HepG2 (cell line): ENCODE data around the gene KATNB1. TPM values are rescaled to one million over a fixed set of nuclear protein-coding genes. Genes with fewer than 3 reads are reported as not detected.

Source experiments
- ATAD3A ChIP-seq: sonication (generic); formaldehyde crosslinking; IDR thresholded peaks from 2 replicates; pipeline ENCODE4 v1.4.0; 2020; ENCODE audit warnings: missing genetic modification reagents
- CREB3 ChIP-seq: sonication (generic); formaldehyde crosslinking; IDR thresholded peaks from 2 replicates; pipeline ENCODE4 v1.5.0; 2020; ENCODE audit warnings: missing genetic modification reagents
- MLLT10 ChIP-seq: sonication (generic); formaldehyde crosslinking; IDR thresholded peaks from 2 replicates; pipeline ENCODE4 v1.4.0; 2020; ENCODE audit warnings: missing genetic modification reagents
- MXD3 ChIP-seq: IDR thresholded peaks from 2 replicates; pipeline ENCODE4 v1.6.1; 2016; ENCODE audit warnings: mild to moderate bottlenecking, missing biosample characterization, missing genetic modification reagents
- MYPOP ChIP-seq: sonication (generic); formaldehyde crosslinking; IDR thresholded peaks from 2 replicates; pipeline ENCODE4 v1.8.1; 2023; ENCODE audit warnings: mild to moderate bottlenecking, moderate library complexity, missing genetic modification reagents
- NRL ChIP-seq: sonication (generic); formaldehyde crosslinking; IDR thresholded peaks from 2 replicates; pipeline ENCODE4 v1.5.0; 2020; ENCODE audit warnings: missing genetic modification reagents, mild to moderate bottlenecking, moderate library complexity, borderline replicate concordance
- PHF21A ChIP-seq: sonication (generic); formaldehyde crosslinking; IDR thresholded peaks from 2 replicates; pipeline ENCODE4 v1.5.0; 2020; ENCODE audit warnings: mild to moderate bottlenecking, missing genetic modification reagents
- POGK ChIP-seq: sonication (generic); formaldehyde crosslinking; conservative IDR thresholded peaks from 2 replicates; pipeline ENCODE4 v1.8.0; 2022; ENCODE audit warnings: mild to moderate bottlenecking, moderate library complexity, missing genetic modification reagents
- SAP130 ChIP-seq: IDR thresholded peaks from 2 replicates; pipeline ENCODE4 v1.6.1; 2016; ENCODE audit warnings: low read depth
- ZBTB33 ChIP-seq: sonication (generic); formaldehyde crosslinking; IDR thresholded peaks from 2 replicates; pipeline ENCODE4 v1.4.0; 2020; ENCODE audit warnings: missing genetic modification reagents
- ZBTB38 ChIP-seq: sonication (generic); formaldehyde crosslinking; IDR thresholded peaks from 2 replicates; pipeline ENCODE4 v1.5.1; 2020; ENCODE audit warnings: mild to moderate bottlenecking, missing genetic modification reagents
- ZNF354B ChIP-seq: sonication (generic); formaldehyde crosslinking; IDR thresholded peaks from 2 replicates; pipeline ENCODE4 v1.8.0; 2022; ENCODE audit warnings: mild to moderate bottlenecking, missing genetic modification reagents
- ZNF879 ChIP-seq: sonication (generic); formaldehyde crosslinking; IDR thresholded peaks from 2 replicates; pipeline ENCODE4 v1.8.1; 2023; ENCODE audit warnings: missing genetic modification reagents
- ZNF891 ChIP-seq: sonication (generic); formaldehyde crosslinking; IDR thresholded peaks from 2 replicates; pipeline ENCODE4 v1.5.0; 2020; ENCODE audit warnings: mild to moderate bottlenecking, missing genetic modification reagents
- ZSCAN31 ChIP-seq: sonication (generic); formaldehyde crosslinking; IDR thresholded peaks from 2 replicates; pipeline ENCODE4 v1.5.0; 2020; ENCODE audit warnings: low read depth, mild to moderate bottlenecking, missing genetic modification reagents
- polyA plus RNA-seq, 8 experiments: library from polyadenylated mRNA; depleted of rRNA in 3 of 8; stranded (reverse) in 7 of 8; unstranded in 1 of 8; fragments of >200 nt; fragmentation: Illumina TruSeq in 4 of 8; extraction: Trizol in 4 of 8; gene quantifications; 2 replicates each; pipeline versions ENCODE4 v1.2.1 to v1.2.3, GENCODE V29; 2011 to 2016; ENCODE audit warnings: low read depth in 4 of 8, missing spikeins in 1 of 8, mixed read lengths in 1 of 8; ENCODE audit not compliant: insufficient read depth in 1 of 8
- total RNA-seq, 5 experiments: library from RNA; depleted of rRNA; stranded (reverse); fragments of >200 nt; fragmentation: Illumina TruSeq; extraction: Trizol; gene quantifications; 2 replicates each; pipeline ENCODE4 v1.2.3, GENCODE V29; 2016; ENCODE audit warnings: low read depth in 1 of 5
- TF ChIP-seq, protein P1 (sequence below): IDR thresholded peaks from 2 replicates; pipeline ENCODE4 v1.6.1; 2016; ENCODE audit warnings: low read depth, borderline replicate concordance
- TF ChIP-seq, protein P2 (sequence below): IDR thresholded peaks from 2 replicates; pipeline ENCODE4 v1.6.1; 2012; ENCODE audit warnings: inconsistent platforms
- TF ChIP-seq, protein P3 (sequence below), 2 experiments: IDR thresholded peaks; 2 replicates each; pipeline ENCODE4 v1.6.1; 2011 to 2012; ENCODE audit warnings: low read length in 2 of 2, borderline replicate concordance in 1 of 2, low read depth in 1 of 2, mild to moderate bottlenecking in 1 of 2, moderate library complexity in 1 of 2

Gene KATNB1
- total and polyA plus RNA-seq, 2 of the 13 experiments (the other 11 are each of a cell fraction or from before 2014, with no cell fraction given): 31.5 to 43.5 TPM

GRCh38 chr16:57688987-57689761 lies 46.4 kb upstream of the KATNB1 start (continued):
- TF ChIP-seq ZBTB38 (CRISPR knock-in tag): 0 out of 2 replicates have a peak, but pooled peaks have one; percentile 0
- TF ChIP-seq, protein P1, sequence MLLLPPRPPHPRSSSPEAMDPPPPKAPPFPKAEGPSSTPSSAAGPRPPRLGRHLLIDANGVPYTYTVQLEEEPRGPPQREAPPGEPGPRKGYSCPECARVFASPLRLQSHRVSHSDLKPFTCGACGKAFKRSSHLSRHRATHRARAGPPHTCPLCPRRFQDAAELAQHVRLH (CRISPR knock-in tag): no peak
- TF ChIP-seq, protein P2, sequence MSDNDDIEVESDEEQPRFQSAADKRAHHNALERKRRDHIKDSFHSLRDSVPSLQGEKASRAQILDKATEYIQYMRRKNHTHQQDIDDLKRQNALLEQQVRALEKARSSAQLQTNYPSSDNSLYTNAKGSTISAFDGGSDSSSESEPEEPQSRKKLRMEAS: no peak; the same call in none of the 2 replicates
- no peak for TF ChIP-seq MXD3 (CRISPR knock-in tag)
- TF ChIP-seq ATAD3A (CRISPR knock-in tag): no peak
- TF ChIP-seq MLLT10: no peak
- no peak for TF ChIP-seq ZNF879 (CRISPR knock-in tag)
- peak; percentile 27; the same call in 1 of the 2 replicates for TF ChIP-seq SAP130 (CRISPR knock-in tag)
- no peak for TF ChIP-seq ZSCAN31 (CRISPR knock-in tag)
- no peak for TF ChIP-seq ZBTB33 (CRISPR knock-in tag)
- TF ChIP-seq, protein P3, sequence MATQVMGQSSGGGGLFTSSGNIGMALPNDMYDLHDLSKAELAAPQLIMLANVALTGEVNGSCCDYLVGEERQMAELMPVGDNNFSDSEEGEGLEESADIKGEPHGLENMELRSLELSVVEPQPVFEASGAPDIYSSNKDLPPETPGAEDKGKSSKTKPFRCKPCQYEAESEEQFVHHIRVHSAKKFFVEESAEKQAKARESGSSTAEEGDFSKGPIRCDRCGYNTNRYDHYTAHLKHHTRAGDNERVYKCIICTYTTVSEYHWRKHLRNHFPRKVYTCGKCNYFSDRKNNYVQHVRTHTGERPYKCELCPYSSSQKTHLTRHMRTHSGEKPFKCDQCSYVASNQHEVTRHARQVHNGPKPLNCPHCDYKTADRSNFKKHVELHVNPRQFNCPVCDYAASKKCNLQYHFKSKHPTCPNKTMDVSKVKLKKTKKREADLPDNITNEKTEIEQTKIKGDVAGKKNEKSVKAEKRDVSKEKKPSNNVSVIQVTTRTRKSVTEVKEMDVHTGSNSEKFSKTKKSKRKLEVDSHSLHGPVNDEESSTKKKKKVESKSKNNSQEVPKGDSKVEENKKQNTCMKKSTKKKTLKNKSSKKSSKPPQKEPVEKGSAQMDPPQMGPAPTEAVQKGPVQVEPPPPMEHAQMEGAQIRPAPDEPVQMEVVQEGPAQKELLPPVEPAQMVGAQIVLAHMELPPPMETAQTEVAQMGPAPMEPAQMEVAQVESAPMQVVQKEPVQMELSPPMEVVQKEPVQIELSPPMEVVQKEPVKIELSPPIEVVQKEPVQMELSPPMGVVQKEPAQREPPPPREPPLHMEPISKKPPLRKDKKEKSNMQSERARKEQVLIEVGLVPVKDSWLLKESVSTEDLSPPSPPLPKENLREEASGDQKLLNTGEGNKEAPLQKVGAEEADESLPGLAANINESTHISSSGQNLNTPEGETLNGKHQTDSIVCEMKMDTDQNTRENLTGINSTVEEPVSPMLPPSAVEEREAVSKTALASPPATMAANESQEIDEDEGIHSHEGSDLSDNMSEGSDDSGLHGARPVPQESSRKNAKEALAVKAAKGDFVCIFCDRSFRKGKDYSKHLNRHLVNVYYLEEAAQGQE (IDR thresholded peaks at IDR 0.05; ENCODE audit: borderline replicate concordance in 1 of 2, low read depth in 1 of 2, low read length in 2 of 2): no peak
- TF ChIP-seq NRL (CRISPR knock-in tag): 0 out of 2 replicates have a peak, but pooled peaks have one; percentile 58
- no peak for TF ChIP-seq PHF21A (CRISPR knock-in tag)
- TF ChIP-seq POGK: no peak
- TF ChIP-seq ZNF891 (CRISPR knock-in tag): peak; percentile 41; the same call in 1 of the 2 replicates
- no peak for TF ChIP-seq ZNF354B
- no peak for TF ChIP-seq MYPOP (CRISPR knock-in tag)
- TF ChIP-seq CREB3 (CRISPR knock-in tag): no peak
